Astrocyte of the hippocampus (primary cell): ENCODE data around the gene CCDC39.
"Not testable (repeated sequence)": the region's sequence is repeated elsewhere in the genome, so short reads cannot be mapped to it uniquely, and the experiment has no call there.

ENCODE experiments used
- DNase-seq: peaks from one replicate; pipeline ENCODE4 v3.0.0; 2011; ENCODE audit warnings: low read depth, low spot score

The CCDC39 gene

DNA sequence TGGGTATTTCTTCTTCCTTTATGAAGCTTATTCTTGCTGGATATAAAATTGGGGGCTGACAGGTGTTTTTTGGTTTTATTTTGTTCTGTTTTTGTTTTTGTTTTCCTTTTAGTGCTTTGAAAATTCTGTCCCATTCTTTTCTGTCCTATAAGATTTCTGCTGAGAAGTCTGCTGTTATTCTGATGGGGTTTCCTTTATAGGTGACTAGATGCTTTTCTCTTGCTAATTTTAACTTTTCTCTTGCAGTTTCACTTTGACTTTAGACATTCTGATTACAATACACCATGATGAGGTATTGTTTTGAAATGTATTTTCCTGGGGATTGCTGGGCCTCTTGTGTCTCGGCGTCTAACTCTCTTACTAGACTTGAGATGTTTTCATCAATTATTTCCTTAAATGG, 54.6 kb downstream of the CCDC39 start:
- DNase-seq: no peak

DNA sequence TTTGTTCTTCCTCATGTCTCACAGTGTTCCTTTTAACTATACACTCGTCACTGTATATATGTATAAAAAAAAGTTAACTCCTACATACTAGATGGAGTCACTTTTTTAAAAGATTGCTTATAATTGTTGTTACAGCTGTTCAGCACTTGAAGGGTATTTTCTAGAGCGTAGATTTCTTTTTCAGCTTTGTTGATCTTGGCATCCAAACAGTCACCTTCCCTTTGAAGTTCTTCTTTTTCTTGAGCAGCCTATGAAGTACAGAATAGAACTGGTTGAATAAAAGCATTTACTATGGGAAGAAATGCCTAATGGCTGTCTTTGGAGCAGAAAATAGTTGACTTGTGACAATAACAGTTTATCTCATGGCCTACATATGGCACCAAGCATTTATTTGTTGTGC, 59.6 kb downstream of the CCDC39 start:
- peak; percentile 50 for DNase-seq

DNA sequence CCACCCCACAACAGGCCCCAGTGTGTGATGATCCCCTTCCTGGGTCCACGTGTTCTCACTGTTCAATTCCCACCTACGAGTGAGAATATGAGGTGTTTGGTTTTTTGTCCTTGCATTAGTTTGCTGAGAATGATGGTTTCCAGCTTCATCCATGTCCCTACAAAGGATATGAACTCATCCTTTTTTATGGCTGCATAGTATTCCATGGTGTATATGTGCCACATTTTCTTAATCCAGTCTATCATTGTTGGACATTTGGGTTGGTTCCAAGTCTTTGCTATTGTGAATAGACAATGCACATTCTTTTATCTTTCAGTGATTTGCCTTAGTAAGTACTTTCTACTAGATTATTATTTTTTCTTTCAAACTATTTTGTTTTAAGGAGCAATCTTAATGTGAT, 60.7 kb downstream of the CCDC39 start:
- DNase-seq: not testable (repeated sequence)

DNA sequence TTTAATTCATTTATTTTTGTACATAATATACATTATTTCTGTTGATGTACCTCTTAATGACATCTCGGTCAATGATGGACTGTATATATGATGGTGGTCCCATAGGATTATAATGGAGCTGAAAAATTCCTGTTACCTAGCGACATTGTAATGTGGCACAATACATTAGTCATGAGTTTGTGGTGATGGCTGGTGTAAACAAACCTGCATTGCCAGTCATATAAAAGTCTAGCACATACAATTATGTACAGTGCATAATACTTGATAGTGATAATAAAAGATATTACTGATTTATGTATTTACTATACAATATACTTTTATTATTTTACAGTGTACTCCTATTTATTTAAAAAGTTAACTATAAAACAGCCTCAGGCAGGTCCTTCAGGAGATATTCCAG, 62.2 kb downstream of the CCDC39 start:
- DNase-seq: no peak

DNA sequence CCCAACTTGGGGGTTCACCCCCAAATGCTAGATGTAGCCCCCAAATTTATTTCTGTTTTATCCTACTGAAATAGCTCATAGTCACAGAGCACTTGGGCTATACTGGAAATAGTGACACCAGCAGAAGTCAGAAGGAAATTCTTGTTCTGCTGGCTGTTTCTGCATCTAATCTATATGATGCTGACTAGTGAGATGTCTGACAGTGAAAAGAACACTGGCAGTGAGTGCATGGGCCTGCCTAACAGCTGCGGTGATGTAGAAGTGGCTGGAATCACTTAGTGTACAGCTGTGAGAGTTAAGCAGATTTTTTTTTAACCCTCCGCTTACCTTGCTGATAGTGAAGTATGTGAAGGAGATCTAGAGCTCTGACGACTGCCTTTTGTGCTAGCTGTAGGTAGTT, 63.3 kb downstream of the CCDC39 start:
- DNase-seq: no peak

DNA sequence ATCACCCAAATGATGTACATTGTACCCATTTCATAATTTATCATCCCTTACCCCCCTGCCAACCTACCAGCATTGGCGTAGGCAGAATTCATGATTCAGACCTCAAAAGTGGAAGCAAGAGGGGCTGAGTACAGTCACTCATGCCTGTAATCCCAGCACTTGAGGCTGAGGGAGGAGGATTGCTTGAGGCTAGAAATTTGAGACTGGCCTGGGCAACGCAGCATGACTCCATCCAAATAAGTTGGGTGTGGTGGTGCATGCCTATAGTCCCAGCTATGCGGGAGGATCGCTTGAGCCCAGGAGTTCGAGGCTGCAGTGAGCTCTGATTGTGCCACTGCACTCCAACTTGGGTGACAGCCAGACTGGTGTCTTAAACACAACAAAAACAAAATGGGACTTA, 66.9 kb downstream of the CCDC39 start:
- no peak for DNase-seq

DNA sequence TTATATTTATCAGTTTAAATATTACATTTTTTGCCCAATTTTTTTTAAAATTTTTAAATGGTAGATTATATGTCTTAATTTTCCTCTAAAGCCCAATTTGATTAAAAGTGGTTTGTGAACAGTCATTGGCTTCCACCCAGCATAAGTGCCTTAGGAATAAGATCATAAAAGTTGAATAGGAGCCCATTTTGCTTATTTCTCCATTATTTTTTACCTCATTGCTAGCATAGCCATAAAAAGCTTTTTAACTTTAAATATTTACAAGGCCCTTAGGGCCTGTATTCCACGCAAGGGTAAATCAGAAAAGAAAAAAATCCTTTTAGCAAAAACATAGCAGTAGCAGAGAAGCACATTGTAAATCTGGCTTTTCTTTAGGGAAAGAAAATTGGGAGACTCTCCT, 68.3 kb downstream of the CCDC39 start:
- no peak for DNase-seq

DNA sequence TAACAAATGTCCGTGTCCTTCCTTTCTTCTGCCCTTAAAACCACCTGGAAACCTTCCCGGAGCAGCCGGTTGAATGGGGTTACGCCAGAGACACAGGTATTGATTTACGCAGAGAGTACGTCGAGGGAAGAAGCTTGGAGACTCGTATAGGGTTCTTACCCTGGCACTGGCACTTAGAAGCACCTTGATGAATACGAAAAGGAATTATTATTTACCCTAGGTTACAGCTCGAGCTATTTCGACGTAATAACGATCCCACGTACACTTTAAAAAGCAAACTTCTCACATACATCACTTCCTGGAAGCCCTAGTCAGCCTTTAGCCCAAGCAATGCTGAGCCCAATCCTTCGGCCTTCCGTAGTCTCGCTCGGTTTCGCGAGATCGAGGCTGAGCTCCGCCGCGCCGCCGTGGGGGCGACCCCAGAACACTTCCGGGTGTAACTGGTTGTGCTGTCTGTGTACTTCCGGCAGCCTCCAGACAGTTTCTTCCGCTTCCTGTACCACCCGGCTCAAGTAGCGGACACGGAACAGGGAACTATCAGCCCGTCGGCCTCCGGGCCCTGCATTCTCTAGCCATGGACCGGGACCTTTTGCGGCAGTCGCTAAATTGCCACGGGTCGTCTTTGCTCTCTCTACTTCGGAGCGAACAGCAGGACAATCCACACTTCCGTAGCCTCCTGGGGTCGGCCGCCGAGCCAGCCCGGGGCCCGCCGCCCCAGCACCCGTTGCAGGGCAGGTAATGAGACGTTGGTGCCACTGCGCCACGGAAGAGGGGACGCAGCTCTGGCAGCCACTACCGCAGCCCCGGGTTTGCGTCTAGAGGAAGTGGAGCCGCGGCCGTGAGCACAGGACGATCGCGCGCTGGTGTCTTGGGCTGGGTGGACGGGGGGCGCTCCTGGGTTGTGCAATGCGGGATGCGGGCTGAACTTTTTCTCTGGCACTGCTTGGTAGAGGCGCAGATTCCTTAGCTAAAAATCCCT, 77.3 kb downstream of the CCDC39 start, which contains the start of gene TTC14:
Gene TTC14, plus strand, starts transcription at position 476 of the 979 bp plus-strand sequence. Its CDS starts 99 bp downstream, at position 575.
- DNase-seq: peak; percentile 97

DNA sequence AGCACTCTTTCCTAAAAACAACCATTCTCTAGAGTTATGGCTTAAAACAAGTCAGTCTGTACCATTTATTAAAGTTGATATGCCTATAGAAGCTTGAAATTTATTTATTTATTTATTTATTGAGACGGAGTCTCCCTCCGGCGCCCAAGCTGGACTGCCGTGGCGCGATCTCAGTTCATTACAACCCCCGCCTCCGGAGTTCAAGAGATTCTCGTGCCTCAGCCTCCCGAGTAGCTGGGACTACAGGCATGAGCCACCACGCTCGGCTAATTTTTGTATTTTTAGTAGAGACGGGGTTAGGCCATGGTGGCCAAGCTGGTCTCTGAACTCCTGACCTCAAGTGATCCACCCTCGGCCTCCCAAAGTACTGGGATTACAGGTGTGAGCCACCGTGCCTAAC, 78.8 kb downstream of the CCDC39 start:
- DNase-seq: no peak

DNA sequence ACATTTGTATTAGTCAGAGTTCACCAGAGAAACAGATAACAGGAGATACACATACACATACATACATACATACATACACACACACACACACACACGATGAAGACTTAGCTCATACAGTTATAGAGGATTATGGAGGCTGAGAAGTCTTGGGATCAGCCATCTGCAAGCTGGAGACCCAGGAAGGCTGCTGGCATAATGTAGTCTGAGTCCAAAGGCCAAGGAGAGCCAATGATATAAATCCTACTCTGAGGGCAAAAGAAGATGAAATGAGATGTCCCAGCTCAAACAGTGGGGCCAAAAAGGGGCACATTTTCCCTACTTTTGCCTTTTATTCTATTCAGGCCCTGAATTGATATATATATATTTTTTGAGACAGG, 83.7 kb downstream of the CCDC39 start:
- DNase-seq: no peak

DNA sequence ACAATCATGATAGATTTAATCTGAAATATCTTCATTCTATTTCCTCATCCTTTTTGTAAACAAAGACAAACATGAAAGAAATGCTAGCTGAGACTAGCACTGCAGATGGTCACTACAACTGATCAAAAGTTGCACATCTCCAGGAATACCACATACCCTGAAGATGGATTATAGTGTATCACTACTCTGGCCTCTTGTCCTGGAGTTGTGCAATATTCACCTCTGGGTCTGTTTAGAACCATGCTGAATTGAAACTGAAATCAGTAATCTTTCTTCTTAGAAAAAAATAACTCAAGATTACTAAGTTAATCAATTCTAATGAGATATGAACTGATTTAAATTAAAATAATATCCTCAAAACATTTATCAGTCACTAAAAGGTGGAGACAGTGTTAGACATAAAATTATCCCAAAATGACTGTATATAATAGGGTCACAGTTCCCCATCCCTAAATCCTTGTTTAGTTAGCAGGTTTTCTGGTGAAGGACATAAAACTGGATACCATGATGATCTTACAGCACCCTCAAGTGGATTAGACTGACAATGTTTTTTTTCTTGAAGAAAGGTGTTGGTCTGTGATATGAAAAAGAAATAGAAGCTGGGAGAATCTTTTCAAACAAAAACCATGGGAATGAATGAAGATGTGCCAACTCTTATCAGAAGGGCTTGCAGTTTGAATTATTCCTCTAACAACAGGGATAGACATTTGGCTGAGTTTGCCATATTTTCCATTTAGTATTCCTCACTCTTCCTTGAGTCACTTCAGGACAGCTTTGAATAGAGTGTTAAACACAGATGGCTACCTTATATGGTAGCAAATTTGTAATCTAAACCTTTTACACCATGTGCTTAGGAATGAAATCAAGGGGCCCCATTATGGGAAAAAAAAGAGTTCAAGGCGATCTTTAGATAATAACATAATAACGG, 84.4 kb downstream of the CCDC39 start:
- peak; percentile 51 for DNase-seq

DNA sequence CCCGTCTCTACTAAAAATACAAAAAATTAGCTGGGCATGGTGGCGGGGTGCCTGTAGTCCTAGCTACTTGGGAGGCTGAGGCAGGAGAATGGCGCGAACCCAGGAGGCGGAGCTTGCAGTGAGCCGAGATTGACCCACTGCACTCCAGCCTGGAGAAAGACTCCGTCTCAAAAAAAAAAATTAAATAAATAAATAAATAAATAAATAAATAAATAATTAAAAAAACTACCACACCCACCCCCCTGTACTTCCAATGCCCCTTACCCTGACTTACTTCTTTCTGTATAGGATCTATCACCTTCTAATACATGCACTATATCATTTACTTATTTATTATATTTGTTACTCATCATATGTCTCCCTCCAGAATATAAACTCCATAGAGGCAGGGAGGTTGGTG, 85.7 kb downstream of the CCDC39 start:
- DNase-seq: not testable (repeated sequence)

DNA sequence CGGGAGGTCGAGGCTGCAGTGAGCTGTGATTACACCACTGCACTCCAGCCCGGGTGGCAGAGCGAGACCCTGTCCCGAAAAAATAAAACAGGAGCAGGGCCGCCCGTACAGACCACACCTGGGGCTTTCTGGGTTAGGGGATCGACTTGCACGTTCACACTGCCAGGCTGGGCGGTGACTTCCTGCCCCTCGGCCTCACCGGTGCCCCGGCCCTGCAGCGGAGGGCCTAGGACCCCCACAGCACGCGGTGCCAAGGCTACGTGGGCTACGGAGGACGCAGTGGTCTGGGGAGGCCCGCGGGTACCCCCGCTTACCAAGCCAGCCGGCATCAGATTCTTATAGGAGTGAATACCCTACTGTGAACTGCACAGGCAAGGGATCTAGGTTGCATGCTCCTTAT, 88.9 kb downstream of the CCDC39 start:
- DNase-seq: no peak

DNA sequence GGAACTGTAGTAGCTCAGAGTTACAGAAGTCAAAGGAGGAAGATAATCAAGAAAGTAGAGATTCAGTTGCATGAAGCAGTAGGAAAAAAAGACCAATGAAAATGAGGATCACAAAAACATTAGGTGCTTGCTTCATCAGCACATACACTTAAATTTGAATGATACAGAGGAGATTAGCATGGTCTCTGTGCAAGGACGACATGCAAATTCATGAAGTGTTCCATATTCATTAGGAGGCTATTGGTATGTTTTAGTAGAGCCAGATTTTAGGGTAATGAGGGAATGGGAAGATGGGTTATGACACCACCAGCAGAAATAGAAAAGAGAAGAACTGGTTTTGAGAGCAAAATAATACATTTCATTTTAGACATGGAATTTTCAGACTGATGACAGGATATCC, 98.4 kb downstream of the CCDC39 start:
- no peak for DNase-seq

DNA sequence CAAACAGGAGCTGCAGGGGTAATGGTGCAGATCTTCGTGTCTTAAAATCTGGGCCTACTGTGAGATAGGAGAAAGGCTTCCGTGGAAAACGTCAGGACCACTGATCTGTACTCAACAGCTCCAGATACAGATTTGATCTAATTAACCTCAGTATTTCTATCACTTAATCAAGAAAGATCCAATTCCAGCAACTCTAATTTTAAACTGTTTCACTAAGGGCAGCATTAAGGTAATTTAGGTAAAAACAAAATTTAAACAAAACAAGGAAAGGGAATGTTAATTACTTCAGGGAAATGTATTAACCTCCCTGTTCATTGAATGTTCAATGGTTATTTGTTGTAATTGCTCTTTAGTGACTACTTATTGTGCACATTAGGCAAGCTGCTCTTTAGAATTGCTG, 103.7 kb downstream of the CCDC39 start:
- no peak for DNase-seq

DNA sequence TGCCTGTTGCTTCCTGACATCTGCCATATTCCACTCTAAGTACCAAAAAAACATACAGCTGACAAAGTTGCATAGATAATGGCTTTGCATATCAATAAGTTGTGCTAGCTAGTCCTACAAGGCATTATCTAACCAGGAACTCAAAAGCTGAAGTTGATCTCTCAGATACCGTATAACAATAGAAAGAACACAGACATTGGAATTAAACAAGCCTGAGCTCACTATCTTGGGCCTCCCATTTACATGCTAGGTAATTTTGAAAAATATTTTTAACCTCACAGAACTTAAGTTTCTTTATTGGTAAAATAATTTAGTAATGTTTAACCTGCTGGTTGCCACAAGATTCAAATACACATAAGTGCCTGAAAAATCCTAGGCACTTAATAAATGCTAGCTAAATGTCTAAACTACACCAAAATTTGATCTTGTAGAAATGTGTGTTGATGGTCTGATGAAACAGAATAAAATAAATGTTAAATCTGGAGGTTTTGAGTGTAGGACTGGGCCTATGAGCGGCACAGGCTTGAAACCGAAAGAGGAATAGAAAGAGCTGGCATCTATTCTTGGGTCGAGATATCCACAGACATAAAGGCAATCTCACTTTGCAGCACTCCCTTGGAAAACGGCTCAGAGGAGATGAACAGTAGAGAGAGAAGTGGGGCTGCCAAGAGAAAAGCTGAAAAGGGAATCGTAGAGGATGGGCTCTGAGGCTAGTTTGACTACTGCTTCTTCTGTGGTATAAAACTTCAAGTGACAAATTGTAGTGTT, 107.3 kb downstream of the CCDC39 start:
- DNase-seq: no peak

DNA sequence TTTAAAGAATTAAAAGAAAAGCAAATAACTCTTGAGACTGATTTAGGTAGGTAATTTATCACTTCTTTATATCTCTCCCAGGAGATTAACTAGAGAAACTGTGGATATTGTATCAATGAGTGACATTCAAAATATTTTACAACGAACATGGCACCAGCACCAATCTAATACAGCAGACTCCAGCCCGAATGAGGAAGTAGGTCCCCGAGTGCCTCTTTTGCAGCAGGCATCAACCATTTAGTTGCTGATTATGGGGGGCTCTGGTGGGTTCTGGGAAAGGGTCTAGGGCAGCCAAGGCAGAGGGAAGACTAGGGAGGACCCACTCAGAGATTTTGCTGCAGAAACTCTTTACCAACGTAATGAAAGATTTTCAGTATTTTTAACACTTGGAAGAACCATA, 109.1 kb downstream of the CCDC39 start:
- DNase-seq: no peak

DNA sequence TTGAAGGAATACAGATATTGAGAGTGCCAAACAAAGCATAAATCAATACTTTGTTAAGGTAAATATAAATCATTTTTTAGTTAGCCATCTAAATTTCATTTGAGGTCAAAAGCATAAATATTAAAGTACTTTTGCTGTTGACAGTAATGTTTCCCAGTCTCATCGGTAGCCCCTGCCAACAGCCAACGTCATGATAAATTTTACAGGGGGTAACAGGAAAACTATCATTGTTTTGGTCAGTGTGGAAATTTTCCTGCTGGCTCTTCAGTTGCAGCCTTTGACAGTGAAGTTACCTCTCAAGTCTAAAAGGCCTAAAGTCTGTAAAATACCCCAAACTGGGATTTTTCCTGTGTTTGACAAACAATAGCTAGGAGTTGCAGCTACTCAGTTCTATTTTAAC, 114.6 kb downstream of the CCDC39 start:
- no peak for DNase-seq
